ENCODE data around the gene CLDN7.

DNA sequence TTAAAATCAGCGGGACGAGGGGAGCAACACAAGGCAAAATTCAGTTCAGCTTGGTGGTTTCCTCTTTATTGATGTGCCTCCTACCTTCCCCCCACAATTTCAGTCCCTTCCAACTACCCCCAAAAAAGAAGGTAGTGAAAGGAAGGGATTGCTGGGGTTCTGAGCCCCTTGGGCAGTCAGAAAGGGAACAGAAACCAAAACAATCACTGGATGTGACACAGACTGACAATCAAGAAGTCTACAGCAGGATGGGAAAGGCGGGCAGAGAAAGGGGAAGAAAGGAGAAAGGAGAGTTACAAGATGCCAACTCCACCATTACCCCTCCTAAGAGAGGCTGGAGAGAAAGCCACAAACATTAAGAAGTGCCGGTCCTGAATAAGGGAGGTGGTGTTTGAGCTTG is 21.9 kb downstream of the CLDN7 start:
- TF ChIP-seq, protein P1, sequence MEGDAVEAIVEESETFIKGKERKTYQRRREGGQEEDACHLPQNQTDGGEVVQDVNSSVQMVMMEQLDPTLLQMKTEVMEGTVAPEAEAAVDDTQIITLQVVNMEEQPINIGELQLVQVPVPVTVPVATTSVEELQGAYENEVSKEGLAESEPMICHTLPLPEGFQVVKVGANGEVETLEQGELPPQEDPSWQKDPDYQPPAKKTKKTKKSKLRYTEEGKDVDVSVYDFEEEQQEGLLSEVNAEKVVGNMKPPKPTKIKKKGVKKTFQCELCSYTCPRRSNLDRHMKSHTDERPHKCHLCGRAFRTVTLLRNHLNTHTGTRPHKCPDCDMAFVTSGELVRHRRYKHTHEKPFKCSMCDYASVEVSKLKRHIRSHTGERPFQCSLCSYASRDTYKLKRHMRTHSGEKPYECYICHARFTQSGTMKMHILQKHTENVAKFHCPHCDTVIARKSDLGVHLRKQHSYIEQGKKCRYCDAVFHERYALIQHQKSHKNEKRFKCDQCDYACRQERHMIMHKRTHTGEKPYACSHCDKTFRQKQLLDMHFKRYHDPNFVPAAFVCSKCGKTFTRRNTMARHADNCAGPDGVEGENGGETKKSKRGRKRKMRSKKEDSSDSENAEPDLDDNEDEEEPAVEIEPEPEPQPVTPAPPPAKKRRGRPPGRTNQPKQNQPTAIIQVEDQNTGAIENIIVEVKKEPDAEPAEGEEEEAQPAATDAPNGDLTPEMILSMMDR (IDR thresholded peaks at IDR 0.05; ENCODE audit: insufficient read depth, low read depth, low read length): no peak
- TF ChIP-seq EZH2 (IDR thresholded peaks at IDR 0.05; ENCODE audit: insufficient read depth, low read length): no peak
